Neuronal stem cell (in vitro differentiated cells): ENCODE measurements around the gene BCL11B.

Experiments used
- DNase-seq: peaks from one replicate; pipeline ENCODE4 v3.0.0-alpha.2; 2013; ENCODE audit warnings: low spot score
- H2AFZ ChIP-seq: one replicate; pipeline ENCODE4 v1.6.1; 2013; ENCODE audit warnings: mild to moderate bottlenecking, low read length, inconsistent platforms
- H2AK5ac ChIP-seq: 2 replicates; pipeline ENCODE4 v1.6.1; 2013; ENCODE audit warnings: low read depth, mild to moderate bottlenecking, inconsistent platforms, low read length, moderate library complexity, mixed read lengths
- H2BK120ac ChIP-seq: 2 replicates; pipeline ENCODE4 v1.6.1; 2013; ENCODE audit warnings: low read depth, mild to moderate bottlenecking, inconsistent platforms, low read length, moderate library complexity, mixed read lengths
- H2BK12ac ChIP-seq: one replicate; pipeline ENCODE4 v1.6.1; 2013; ENCODE audit warnings: low read length, inconsistent platforms
- H2BK15ac ChIP-seq: 2 replicates; pipeline ENCODE4 v1.6.1; 2013; ENCODE audit warnings: mild to moderate bottlenecking, low read length, inconsistent platforms, mixed read lengths
- H2BK5ac ChIP-seq: one replicate; pipeline ENCODE4 v1.6.1; 2013; ENCODE audit warnings: inconsistent platforms, mild to moderate bottlenecking, low read length, moderate library complexity
- H3K14ac ChIP-seq: one replicate; pipeline ENCODE4 v1.6.1; 2013; ENCODE audit warnings: low read length, inconsistent platforms
- H3K18ac ChIP-seq: 2 replicates; pipeline ENCODE4 v1.6.1; 2013; ENCODE audit warnings: low read length, inconsistent platforms
- H3K23ac ChIP-seq: 2 replicates; pipeline ENCODE4 v1.6.1; 2013; ENCODE audit warnings: low read depth, mild to moderate bottlenecking, mixed read lengths, low read length, inconsistent platforms; ENCODE audit not compliant: poor library complexity
- H3K27ac ChIP-seq: replicated peaks from 3 replicates; pipeline ENCODE4 v1.5.1; 2013; ENCODE audit warnings: low read length, inconsistent platforms
- H3K27me3 ChIP-seq, 3 experiments: 2 replicates each; pipeline ENCODE4 v1.6.1; 2013; ENCODE audit warnings: low read length in 3 of 3, mild to moderate bottlenecking in 2 of 3, inconsistent platforms in 1 of 3, low read depth in 1 of 3, mixed read lengths in 1 of 3, moderate library complexity in 1 of 3; ENCODE audit not compliant: control insufficient read depth in 3 of 3, insufficient read depth in 3 of 3
- H3K36me3 ChIP-seq, 2 donors: replicated peaks in 1 of 2; 2 replicates each; pipeline ENCODE4 v1.6.1; 2013; ENCODE audit warnings: low read length in 2 of 2; ENCODE audit not compliant: control insufficient read depth in 2 of 2, insufficient read depth in 2 of 2
- H3K4ac ChIP-seq: 2 replicates; pipeline ENCODE4 v1.6.1; 2013; ENCODE audit warnings: inconsistent platforms, mild to moderate bottlenecking, low read length, moderate library complexity
- H3K4me1 ChIP-seq, 2 donors: 1 replicate in 1 of 2; 2 replicates in 1 of 2; pipeline ENCODE4 v1.6.1; 2013; ENCODE audit warnings: low read length in 2 of 2, low read depth in 1 of 2; ENCODE audit not compliant: control insufficient read depth in 2 of 2, insufficient read depth in 1 of 2
- H3K4me2 ChIP-seq: one replicate; pipeline ENCODE4 v1.6.1; 2013; ENCODE audit warnings: mild to moderate bottlenecking, low read length, inconsistent platforms; ENCODE audit not compliant: insufficient read depth, poor library complexity, severe bottlenecking
- H3K4me3 ChIP-seq, 2 donors: 2 replicates each; pipeline ENCODE4 v1.5.1; 2013; ENCODE audit warnings: low read length in 2 of 2, mild to moderate bottlenecking in 2 of 2, inconsistent platforms in 1 of 2, moderate library complexity in 1 of 2
- H3K79me1 ChIP-seq: one replicate; pipeline ENCODE4 v1.6.1; 2013; ENCODE audit warnings: low read depth, mild to moderate bottlenecking, inconsistent platforms, low read length, moderate library complexity
- H3K9ac ChIP-seq: one replicate; pipeline ENCODE4 v1.6.1; 2013; ENCODE audit warnings: mild to moderate bottlenecking, low read depth, low read length, inconsistent platforms; ENCODE audit not compliant: poor library complexity
- H3K9me3 ChIP-seq, 2 donors: replicated peaks in 1 of 2; 2 replicates each; pipeline versions ENCODE3 to v1.6.1; 2013; ENCODE audit warnings: low read length in 2 of 2, mild to moderate bottlenecking in 2 of 2, inconsistent platforms in 1 of 2, low read depth in 1 of 2, mixed read lengths in 1 of 2, moderate library complexity in 1 of 2; ENCODE audit not compliant: control insufficient read depth in 2 of 2, insufficient read depth in 1 of 2
- H4K8ac ChIP-seq: one replicate; pipeline ENCODE4 v1.6.1; 2013; ENCODE audit warnings: low read depth, mild to moderate bottlenecking, inconsistent platforms, low read length, moderate library complexity
- H4K91ac ChIP-seq: one replicate; pipeline ENCODE4 v1.6.1; 2013; ENCODE audit warnings: low read length, low read depth, mild to moderate bottlenecking, inconsistent platforms; ENCODE audit not compliant: poor library complexity
- WGBS, 2 donors: extraction: QIAGEN DNeasy Blood & Tissue Kit; methylation state at CpG; one replicate each; pipeline ENCODE4 v1.1.7; 2013; ENCODE audit warnings: missing lambda C conversion rate in 2 of 2, mixed read lengths in 1 of 2; ENCODE audit not compliant: insufficient read length in 2 of 2, insufficient replicate concordance in 1 of 2; ENCODE audit errors: extremely low coverage in 2 of 2; 5-methylcytosine and 5-hydroxymethylcytosine counted together

BCL11B gene

GRCh38 chr14:99174081-99174769 lies 97.8 kb downstream of the BCL11B start:
- Histone ChIP-seq H4K8ac (no peak overlapping the region), H3K36me3 (no peaks in the 10 kb centered on the region), H4K91ac (no peak overlapping the region), H3K9me3 (peaks cover 0 to 6% of the 10 kb centered on the region in 2 donors), H3K4me1 (no peaks in the 10 kb centered on the region), H2AK5ac (peak overlapping the region; percentile 85), H3K27me3 (peaks cover 0 to 17% (median 0%) of the 10 kb centered on the region in 3 experiments), H2AFZ (no peak overlapping the region), H3K79me1 (peaks cover 3% of the 10 kb centered on the region), H3K9ac (no peak overlapping the region), H3K14ac (peak overlapping the region; percentile 75), H3K18ac (peak overlapping the region; percentile 74), H3K4me2 (no peak overlapping the region), H3K27ac (no peak overlapping the region), H3K4ac (no peak overlapping the region), H3K4me3 (no peak overlapping the region), H2BK12ac (peak overlapping the region; percentile 75), H2BK15ac (no peak overlapping the region), H3K23ac (peak overlapping the region; percentile 92), H2BK120ac (no peak overlapping the region), H2BK5ac (peak overlapping the region; percentile 46)
- WGBS, 2 donors, result no CpG with 5 or more reads among the region's 79 CpGs
- no peak for DNase-seq

- Histone ChIP-seq H3K4me1 (no peaks in the 10 kb centered on the region), H3K4me3 (no peak overlapping the region), H4K91ac (no peak overlapping the region), H3K4me2 (no peak overlapping the region), H2BK120ac (no peak overlapping the region), H3K79me1 (peaks cover 3% of the 10 kb centered on the region), H2BK12ac (no peak overlapping the region), H3K9me3 (peaks cover 0 to 6% of the 10 kb centered on the region in 2 donors), H3K27ac (no peak overlapping the region), H3K27me3 (peaks cover 0 to 17% (median 0%) of the 10 kb centered on the region in 3 experiments), H3K18ac (no peak overlapping the region), H3K36me3 (no peaks in the 10 kb centered on the region), H3K4ac (no peak overlapping the region), H3K9ac (no peak overlapping the region), H3K14ac (no peak overlapping the region), H2AK5ac (no peak overlapping the region), H2BK15ac (no peak overlapping the region), H3K23ac (no peak overlapping the region), H4K8ac (no peak overlapping the region), H2BK5ac (no peak overlapping the region), H2AFZ (no peak overlapping the region)
- WGBS, 2 donors, result no CpG with 5 or more reads among the region's 3 CpGs
- no peak for DNase-seq
These were observed 98.5 kb downstream of the BCL11B start for GRCh38 chr14:99173506-99173905.

GRCh38 chr14:99173086-99173485 lies 98.9 kb downstream of the BCL11B start:
- no peak overlapping the region for H3K4ac ChIP-seq
- no peak overlapping the region for H2BK5ac ChIP-seq
- no peak overlapping the region for H2BK15ac ChIP-seq
- H4K91ac ChIP-seq, result no peak overlapping the region
- no CpG with 5 or more reads among the region's 11 CpGs for WGBS, 2 donors
- no peaks in the 10 kb centered on the region for H3K4me1 ChIP-seq
- H3K4me2 ChIP-seq, result no peak overlapping the region
- H3K9ac ChIP-seq, result no peak overlapping the region
- H2AK5ac ChIP-seq, result no peak overlapping the region
- no peaks in the 10 kb centered on the region for H3K36me3 ChIP-seq
- no peak overlapping the region for H3K4me3 ChIP-seq
- H2BK120ac ChIP-seq, result no peak overlapping the region
- H3K9me3 ChIP-seq, result peaks cover 0 to 6% of the 10 kb centered on the region in 2 donors
- no peak overlapping the region for H2AFZ ChIP-seq
- no peak overlapping the region for H2BK12ac ChIP-seq
- H3K18ac ChIP-seq, result peak overlapping the region; percentile 27
- no peak overlapping the region for H3K14ac ChIP-seq
- H4K8ac ChIP-seq, result no peak overlapping the region
- peaks cover 3% of the 10 kb centered on the region for H3K79me1 ChIP-seq
- H3K27ac ChIP-seq, result no peak overlapping the region
- peaks cover 0 to 17% (median 0%) of the 10 kb centered on the region in 3 experiments for H3K27me3 ChIP-seq
- no peak overlapping the region for H3K23ac ChIP-seq
- DNase-seq, result no peak

GRCh38 chr14:99171396-99171795 lies 100.6 kb downstream of the BCL11B start:
- Histone ChIP-seq H3K4me3 (no peak overlapping the region), H2AFZ (no peak overlapping the region), H3K14ac (no peak overlapping the region), H2BK120ac (no peak overlapping the region), H4K91ac (no peak overlapping the region), H3K79me1 (peaks cover 3% of the 10 kb centered on the region), H3K4me1 (no peaks in the 10 kb centered on the region), H3K36me3 (no peaks in the 10 kb centered on the region), H3K23ac (no peak overlapping the region), H2BK5ac (no peak overlapping the region), H3K27ac (no peak overlapping the region), H2BK15ac (no peak overlapping the region), H3K9ac (no peak overlapping the region), H2AK5ac (no peak overlapping the region), H3K18ac (no peak overlapping the region), H3K4me2 (no peak overlapping the region), H3K9me3 (peaks cover 0 to 6% of the 10 kb centered on the region in 2 donors), H2BK12ac (no peak overlapping the region), H3K27me3 (peaks cover 0 to 14% (median 0%) of the 10 kb centered on the region in 3 experiments), H3K4ac (no peak overlapping the region), H4K8ac (no peak overlapping the region)
- WGBS, 2 donors, result no CpG with 5 or more reads among the region's 3 CpGs
- DNase-seq, result no peak
